HG02943 (cell line): ENCODE results near the gene C19orf85.
A peak's percentile ranks its signal among the peaks of the same experiment; 100 is the strongest.

Experiments used
- ATAC-seq: cut with Tn5 transposase; IDR thresholded peaks from one replicate; pipeline ENCODE4 v1.9.1; 2021; ENCODE audit warnings: mild to moderate bottlenecking, low read depth, moderate library complexity; ENCODE audit not compliant: unreplicated experiment

The C19orf85 gene

DNA sequence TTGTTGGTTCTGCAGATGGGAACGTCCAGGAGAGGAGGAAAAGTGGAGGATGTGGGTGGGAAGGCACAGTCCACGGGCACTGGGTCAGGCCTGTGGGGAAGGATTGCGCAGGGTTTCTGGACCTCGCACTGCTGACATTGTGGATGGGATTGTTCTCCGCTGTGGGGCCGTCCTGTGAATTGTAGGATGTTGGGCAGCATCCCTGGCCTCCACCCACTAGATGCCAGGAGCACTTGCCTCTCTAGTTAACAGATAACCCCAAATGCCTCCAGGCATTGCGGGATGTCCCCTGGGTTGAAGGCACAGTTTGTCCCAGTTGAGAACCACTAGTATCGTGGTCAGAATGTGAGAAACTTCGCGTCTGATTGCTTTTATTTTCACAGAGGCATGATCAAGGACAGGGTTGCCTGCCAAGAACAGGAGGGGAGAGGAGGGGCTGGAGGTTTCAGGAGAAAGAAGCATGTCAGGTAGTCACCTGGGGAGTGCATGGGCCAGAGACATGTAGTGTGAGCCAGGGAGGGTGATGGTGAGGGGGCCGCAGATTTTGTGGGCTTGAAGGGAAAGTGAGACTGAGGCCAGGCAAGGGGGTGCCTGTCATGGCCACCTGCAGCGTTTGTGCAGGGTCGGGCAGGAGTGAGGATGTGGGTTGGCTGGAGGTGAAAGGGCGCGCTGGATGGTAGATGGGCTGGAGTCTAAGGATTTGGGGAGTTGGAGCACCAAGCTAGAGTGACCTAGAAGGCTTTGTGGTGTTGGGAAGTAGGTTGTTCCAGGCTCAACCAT lies 15.1 kb upstream of the C19orf85 start:
- no peak for ATAC-seq

DNA sequence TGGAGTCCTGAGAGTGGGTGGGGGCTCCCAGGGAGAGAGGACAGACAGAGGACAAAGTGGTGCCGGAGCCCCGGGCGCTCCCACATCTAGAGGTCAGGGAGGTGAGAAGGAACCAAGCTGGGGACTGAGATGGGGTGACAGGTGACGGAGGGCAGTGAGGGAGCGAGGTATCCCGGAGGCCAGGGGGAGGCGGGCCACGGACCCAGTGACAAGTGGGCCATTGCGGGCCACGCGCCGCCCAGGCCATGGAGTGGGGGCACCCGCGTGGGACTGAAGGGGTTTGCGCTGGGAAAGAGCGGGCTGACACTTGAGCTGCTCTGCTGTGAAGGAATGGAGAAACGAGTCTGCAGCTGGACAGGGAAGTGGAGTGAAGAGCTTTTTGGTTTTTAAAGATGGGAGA lies 14.5 kb upstream of the C19orf85 start:
- no peak for ATAC-seq

DNA sequence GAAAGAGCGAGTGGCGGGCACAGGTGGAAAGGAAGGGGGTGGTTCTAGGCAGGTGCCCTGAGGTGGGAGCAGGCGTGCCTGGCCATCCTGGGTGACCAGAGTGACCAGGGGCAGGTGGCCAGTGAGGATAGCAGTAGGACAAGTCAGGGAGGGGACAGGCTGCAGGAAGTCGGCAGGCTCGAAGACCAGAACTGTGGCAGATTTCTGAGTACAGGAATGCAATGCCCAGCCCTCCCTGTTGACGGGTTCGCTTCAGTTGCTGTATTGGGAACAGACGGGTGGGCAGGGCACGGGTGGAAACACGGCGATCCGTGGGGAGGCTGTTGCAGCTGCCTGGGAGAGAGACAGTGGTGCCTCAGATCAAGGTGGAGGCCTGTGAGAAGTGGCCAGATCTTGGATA lies 13.8 kb upstream of the C19orf85 start:
- no peak for ATAC-seq

- ATAC-seq = no peak
These were observed 13.4 kb upstream of the C19orf85 start for GRCh38 chr19:55477905-55478304.

DNA sequence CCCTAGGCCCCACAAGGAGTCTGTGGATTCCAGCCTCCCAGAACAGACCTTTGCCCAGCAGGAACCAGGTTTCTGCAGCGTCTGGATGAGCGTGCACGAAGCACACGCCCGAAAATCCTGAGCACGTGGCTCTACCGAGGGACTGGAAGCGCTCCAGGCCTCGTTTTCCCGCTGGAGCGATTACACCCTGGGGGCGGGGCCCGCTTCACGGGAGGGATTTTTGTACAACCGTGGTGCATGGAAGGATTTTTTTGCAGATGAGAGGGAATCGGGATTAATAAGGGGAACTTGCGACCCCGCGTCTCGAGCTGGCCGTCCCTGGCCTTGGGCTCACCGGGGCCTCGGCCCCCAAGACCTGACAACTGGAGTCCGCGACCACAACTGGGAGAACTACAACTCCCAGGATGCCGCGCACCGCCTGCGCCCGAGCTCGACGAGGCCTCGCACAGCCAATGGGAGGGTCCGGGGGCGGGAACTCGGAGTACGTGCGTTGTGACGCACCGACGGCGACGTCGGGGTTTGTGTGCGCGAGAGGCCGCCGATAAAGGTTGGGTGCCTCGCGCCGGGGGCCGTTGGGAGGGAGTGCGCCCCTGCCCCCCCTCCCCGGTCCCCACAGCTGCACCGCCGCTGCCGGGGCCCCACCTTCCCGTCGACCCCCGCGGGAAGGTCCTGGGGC lies 11.7 kb upstream of the C19orf85 start, which contains the start of gene ZNF628:
ZNF628 (plus strand) TSS at position 518 of the 676 bp plus-strand sequence. CDS start 3,294 bp downstream, outside the sequence.
- peak; percentile 92 for ATAC-seq

GRCh38 chr19:55474269-55475265 lies 10.0 kb upstream of the C19orf85 start:
- ATAC-seq = no peak

DNA sequence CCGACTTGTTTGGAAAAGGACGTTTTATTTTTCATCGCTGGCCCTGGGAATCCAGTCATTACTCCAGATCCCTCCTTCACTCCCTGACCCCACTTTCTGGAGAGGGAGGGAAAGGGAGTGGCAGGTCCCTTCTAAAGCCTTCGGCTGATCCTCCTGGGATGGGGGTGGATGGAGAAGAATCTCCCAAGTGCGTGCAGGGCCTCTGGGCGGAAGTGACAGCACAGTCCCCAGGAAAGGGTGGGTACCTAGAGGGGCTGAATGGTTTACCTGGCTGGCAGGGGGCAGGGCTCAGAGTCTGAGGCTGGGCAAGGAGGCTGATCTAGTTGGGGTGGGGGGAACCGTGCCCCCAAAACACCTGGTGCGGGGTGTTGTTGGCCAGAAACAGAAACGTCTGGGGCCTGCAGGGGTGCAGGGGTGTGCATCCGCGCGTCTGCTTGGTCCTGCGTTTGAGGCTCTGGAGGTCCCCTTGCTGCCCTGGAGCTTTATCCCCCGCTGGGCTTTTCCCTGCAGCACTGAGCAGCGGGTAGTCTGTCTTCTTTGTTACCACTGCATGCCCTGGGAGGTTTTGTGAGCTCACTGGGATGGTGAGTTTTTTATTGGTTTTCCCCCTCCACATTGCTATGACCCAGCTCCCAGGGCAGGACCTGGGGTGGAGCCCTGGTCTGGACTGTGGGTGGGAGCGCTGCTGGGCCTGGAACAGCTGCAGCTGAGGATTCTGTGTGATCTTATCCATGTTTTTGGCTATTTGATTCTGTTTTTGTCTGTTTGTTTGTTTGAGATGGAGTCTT lies 8.9 kb upstream of the C19orf85 start:
- no peak for ATAC-seq

DNA sequence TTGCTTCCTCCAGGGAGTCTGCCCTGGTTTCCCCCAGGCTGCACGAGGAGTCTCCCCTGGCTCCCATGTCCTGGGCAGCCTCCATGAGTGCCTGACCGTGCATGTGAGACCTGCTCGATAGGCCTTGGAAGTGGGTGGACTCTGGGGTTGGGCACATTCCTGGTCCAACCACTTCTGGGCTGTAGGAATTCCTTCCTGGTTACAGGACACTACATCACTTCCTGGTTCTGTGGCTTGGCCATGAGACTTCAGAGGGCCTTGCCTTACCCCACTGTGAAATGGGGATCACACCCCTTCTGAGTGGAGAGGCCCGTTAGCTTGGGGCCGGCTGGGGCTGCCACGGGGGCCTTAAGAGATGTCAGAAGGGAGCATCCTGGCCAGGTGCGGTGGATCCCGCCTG lies 7.9 kb upstream of the C19orf85 start:
- no peak for ATAC-seq

DNA sequence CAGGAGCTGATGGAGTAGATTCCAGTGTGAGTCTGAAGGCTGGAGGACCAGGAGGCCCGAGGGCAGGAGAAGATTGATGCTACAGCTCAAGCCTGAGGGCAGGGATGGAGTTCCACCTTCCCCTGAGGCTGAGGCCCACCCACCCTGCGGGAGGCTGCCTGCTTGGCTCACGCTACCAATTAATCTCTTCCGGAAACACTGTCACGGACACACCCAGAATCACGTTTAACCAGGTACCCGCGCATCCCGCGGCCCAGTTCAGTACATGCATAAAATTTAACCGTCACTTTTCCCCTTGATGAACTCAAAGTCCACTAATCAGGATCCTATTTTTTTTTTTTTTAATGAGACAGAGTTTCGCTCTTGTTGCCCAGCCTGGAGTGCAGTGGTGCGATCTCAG lies 6.7 kb upstream of the C19orf85 start:
- ATAC-seq = no peak

- no peak for ATAC-seq
These were observed 3.5 kb upstream of the C19orf85 start for GRCh38 chr19:55468054-55468393.

DNA sequence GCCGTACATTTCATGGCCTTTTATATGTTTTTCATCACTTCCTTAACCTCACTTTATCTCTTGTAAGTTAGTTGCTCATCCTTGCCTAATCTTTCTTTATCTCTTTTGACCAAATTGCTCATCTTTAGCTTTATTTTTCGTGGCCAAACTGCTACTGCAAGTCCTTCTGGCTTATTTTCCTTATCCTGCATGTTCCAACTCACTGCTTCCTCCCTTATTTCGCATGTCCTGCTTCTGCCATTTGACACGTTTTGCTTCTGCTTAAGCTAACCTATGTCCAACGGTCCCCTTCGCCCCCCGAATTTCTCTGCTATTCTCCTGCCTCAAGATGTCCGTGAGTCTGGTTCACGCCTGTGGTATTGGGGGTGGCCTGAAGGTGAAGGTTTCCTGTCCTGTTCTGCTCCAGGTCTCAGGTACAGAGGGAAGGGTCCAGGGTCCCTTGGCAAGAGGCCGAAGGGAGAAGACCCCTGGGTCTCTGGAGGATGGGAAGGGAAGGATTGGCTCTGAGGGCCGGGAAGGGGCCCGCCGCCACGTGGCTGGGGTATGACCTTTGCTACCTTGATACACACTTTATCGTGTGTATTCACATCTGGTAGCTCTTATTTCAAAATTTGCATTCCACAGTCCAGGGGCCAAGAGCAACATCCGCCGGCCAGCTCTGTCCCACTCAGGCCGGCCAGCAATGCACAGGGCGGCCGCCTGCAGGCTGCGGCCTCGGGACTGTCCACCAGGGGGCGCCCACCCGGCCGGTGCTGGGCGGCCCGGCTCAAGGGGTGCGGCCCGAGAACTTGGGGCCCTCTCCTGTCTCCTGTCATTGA lies 2.9 kb upstream of the C19orf85 start:
- ATAC-seq = no peak

DNA sequence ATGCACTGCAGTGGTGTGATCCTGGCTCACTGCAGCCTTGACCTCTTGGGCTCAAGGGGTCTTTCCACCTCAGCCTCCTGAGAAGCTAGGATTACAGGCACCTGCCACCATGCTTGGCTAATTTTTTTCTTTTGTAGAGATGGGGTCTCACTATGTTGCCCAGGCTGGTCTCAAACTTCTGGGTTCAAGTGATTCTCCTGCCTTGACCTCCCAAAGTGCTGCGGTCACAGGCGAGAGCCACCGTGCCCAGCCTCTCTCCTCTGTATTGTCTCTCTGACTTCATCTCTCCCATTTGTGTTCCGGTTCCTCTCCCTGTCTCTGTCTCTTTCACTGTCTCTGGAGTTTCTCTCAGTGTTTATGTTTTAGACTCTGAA lies 1.7 kb upstream of the C19orf85 start:
- no peak for ATAC-seq

DNA sequence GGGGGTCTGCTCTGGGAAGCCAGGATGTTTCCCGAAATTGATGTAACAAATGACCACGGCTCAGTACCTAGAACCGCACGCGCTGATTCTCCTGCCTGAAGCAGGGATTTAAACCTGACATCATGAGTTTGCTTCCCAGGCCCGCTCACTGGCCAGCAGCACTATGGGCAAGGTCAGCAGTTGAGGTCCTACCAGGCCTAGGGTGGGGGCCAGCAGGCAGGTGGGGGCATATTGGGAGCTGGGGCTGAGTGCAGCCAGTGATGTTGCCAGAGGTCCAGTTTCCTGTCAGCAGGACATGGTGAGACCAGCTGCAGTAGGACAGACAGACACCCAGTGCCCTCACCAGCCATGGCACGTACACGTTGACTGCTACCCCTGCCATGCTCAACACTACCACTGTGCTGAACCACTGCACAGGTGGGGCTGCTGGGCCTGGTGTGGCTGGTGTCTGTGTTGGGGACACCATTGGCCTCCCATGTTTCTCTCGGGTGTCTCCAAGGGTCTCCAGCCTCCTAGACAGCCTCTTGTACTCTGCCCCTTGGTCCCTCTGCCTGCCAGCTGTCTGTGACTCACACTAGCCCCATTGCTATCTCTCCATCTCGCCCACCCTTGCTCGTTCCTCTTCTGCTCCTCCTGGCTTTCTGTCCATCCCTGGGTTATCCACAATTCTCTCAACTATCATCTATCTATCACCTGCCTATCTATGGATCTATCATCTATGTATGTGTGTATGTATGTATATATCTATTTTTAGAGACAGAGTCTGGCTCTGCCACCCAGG lies 1.1 kb upstream of the C19orf85 start:
- no peak for ATAC-seq

DNA sequence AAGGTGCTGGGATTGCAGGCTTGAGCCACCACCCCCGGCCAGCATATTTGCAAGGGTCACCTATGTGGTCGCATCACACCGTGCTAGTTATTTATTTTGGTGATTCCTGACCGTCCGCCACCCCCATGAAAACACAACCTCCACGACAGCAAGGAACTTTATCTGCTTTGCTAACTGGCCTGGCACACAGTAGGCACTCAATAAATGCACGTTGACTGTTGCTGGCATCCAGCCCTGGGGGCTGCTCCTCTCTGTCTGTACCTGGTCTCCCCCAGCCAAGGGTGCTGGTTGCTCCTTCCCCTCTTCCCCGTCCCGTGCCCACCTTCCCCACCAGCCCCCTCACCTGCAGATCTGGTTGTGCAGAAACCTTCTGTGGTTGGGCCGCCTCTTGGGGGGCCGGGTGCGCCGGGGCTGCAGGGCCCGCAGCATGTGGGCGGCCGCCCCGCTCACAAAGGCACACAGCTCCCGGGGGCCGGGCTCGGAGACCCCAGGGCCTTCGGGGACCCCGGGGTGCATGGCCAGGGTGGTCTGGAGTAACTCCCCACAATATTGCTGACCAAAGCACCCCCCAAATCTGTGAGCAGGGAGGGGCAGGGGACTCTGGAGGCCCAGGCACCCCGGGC lies 401 bp downstream of the C19orf85 start:
- ATAC-seq = no peak

- no peak for ATAC-seq
These were observed 944 bp downstream of the C19orf85 start for GRCh38 chr19:55463583-55464031.

DNA sequence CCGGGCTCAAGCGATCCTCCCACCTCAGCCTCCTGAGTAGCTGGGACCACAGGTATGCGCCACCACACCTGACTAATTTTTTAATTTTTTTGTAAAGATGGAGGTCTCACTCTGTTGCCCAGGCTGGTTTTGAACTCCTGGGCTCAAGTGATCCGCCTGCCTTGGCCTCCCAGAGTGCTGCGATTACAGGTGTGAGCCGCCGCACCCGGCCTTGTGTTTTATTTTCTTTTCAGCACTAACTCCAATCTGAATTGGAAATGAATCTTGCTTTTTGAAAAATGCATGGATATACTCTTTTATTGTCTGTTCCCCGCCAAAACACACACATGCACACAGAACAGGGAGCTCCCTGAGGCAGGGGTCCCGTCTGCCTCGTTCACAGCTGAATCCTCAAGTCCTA lies 1.8 kb downstream of the C19orf85 start:
- ATAC-seq = no peak

GRCh38 chr19:55461974-55462626 lies 2.5 kb downstream of the C19orf85 start:
- no peak for ATAC-seq
